Heart left ventricle (tissue), 11 donors: ENCODE data around the gene TSNAX. TPM values are rescaled to one million over a fixed set of nuclear protein-coding genes. Genes with fewer than 3 reads are reported as not detected.

Experiments
- polyA plus RNA-seq, 2 donors: library from polyadenylated mRNA; stranded (reverse); fragments of 200-250 nt; gene quantifications; one replicate each; pipeline ENCODE4 v1.2.3, GENCODE V29; 2013
- total RNA-seq, 9 donors: library from RNA; depleted of rRNA in 2 of 9; stranded (reverse); fragments of >200 nt in 2 of 9; fragmentation: NEBNext Ultra II Directional in 3 of 9; extraction: Animal tissue kit (Norgen Biotek cat#: 25700) in 3 of 9; gene quantifications; one replicate each; pipeline versions ENCODE4 v1.1.0 to v1.2.4, GENCODE V29; 2016 to 2023
- donor health status: ischemic (EF 13 %, LVEDD 7.1; RV severe dilation, severe dysfunction).
- donor health status: healthy with polysubstance abuse.
- donor health status: DM: no; HTN: yes; CAD: no.
- donor health status: DM: no; HTN: no; CAD: no.
- donor health status: ischemic (EF 25% LVEDD 5.7; RV mildly dilated, moderate dysfunction).
- donor health status: healthy.
- donor health status: DM: yes; HTN: yes; CAD: no.
- donor health status: PGD.
- donor health status: nonischemic (EF 23%, LVEDD 6.1; RV moderate dilation, normal function).

The TSNAX gene
- total and polyA plus RNA-seq, 11 donors = 9.7 to 43.5 (median 31.7) TPM

Other genes with a start within 250 kb of the TSNAX start
- gene EXOC8, start 190.8 kb upstream of the TSNAX start, total RNA-seq = 10 to 100 TPM; 10.2 to 14.8 (median 12.8) TPM
- gene EXOC8, start 190.8 kb upstream of the TSNAX start, polyA plus RNA-seq = 1 to 10 TPM; 3.7 to 9.7 TPM
- 10 to 100 TPM in 1 of 9 donors, 1 to 10 TPM in 8; 5.9 to 10.6 (median 8.1) TPM for gene SPRTN, start 190.4 kb upstream of the TSNAX start, total RNA-seq
- 1 to 10 TPM; 3.2 to 7.3 TPM for gene SPRTN, start 190.4 kb upstream of the TSNAX start, polyA plus RNA-seq
- gene EGLN1, start 106.4 kb upstream of the TSNAX start, total RNA-seq = 100 to 1,000 TPM in 1 of 9 donors, 10 to 100 TPM in 8; 51.6 to 122 (median 77.8) TPM
- gene EGLN1, start 106.4 kb upstream of the TSNAX start, polyA plus RNA-seq = 10 to 100 TPM; 20.8 to 59.2 TPM
- 10 to 100 TPM in 1 of 9 donors, 1 to 10 TPM in 8; 2.3 to 12.8 (median 4.6) TPM for gene DISC1, start 98.1 kb downstream of the TSNAX start, total RNA-seq
- 1 to 10 TPM in 1 of 2 donors, under 1 TPM in 1; 0.76 to 1.4 TPM for gene DISC1, start 98.1 kb downstream of the TSNAX start, polyA plus RNA-seq